Activated T-helper 17 cell treated with anti-CD3 and anti-CD28 coated beads, Interleukin-2, amount 50 U/mL, for 72 hours (primary cell): ENCODE measurements around the gene HEPN1. TPM values are rescaled to one million over a fixed set of nuclear protein-coding genes. Genes with fewer than 3 reads are reported as not detected.

Source experiments
- ATAC-seq: fragments of 150-1000 bp; cut with Tn5 transposase; replicated peaks from 2 replicates; pipeline ENCODE4 v1.10.0; 2021; ENCODE audit warnings: mild to moderate bottlenecking, moderate library complexity
- H3K27ac Mint-ChIP-seq: one replicate; pipeline ENCODE4 v1.8.0; 2022; ENCODE audit warnings: mixed read lengths
- H3K27me3 Mint-ChIP-seq: one replicate; pipeline ENCODE4 v1.8.0; 2022; ENCODE audit warnings: mixed read lengths
- H3K36me3 Mint-ChIP-seq: one replicate; pipeline ENCODE4 v1.8.0; 2022; ENCODE audit warnings: low read depth, mild to moderate bottlenecking, mixed read lengths
- H3K4me1 Mint-ChIP-seq: one replicate; pipeline ENCODE4 v1.8.0; 2022; ENCODE audit warnings: mixed read lengths
- H3K4me3 Mint-ChIP-seq: one replicate; pipeline ENCODE4 v1.8.0; 2022; ENCODE audit warnings: mild to moderate bottlenecking, mixed read lengths
- H3K9me3 Mint-ChIP-seq: one replicate; pipeline ENCODE4 v1.8.0; 2022; ENCODE audit warnings: mixed read lengths
- total RNA-seq, 2 donors: library from RNA; stranded (reverse); gene quantifications; one replicate each; pipeline ENCODE4 v1.2.3, GENCODE V29; 2022

Gene HEPN1
- total RNA-seq, 2 donors from 2014 or later, result not detected

- no peak for ATAC-seq
- no peaks in the 10 kb centered on the region for H3K4me1 Mint-ChIP-seq
- no peaks in the 10 kb centered on the region for H3K9me3 Mint-ChIP-seq
- H3K36me3 Mint-ChIP-seq, result no peaks in the 10 kb centered on the region
- peaks cover 26% of the 10 kb centered on the region for H3K27me3 Mint-ChIP-seq
- H3K4me3 Mint-ChIP-seq, result no peak overlapping the region
- no peak overlapping the region for H3K27ac Mint-ChIP-seq
Observed at GRCh38 chr11:124902616-124903015, 16.4 kb upstream of the HEPN1 start.

- no peak for ATAC-seq
- Mint-ChIP-seq H3K27ac (no peak overlapping the region), H3K36me3 (no peaks in the 10 kb centered on the region), H3K4me1 (no peaks in the 10 kb centered on the region), H3K4me3 (no peak overlapping the region), H3K27me3 (peaks cover 6% of the 10 kb centered on the region), H3K9me3 (peaks cover 7% of the 10 kb centered on the region)
Observed at GRCh38 chr11:124915541-124916369, 3.3 kb upstream of the HEPN1 start.

- Mint-ChIP-seq H3K4me1 (no peaks in the 10 kb centered on the region), H3K4me3 (no peak overlapping the region), H3K36me3 (no peaks in the 10 kb centered on the region), H3K27me3 (peaks cover 6% of the 10 kb centered on the region), H3K27ac (no peak overlapping the region), H3K9me3 (peaks cover 7% of the 10 kb centered on the region)
- ATAC-seq, result no peak
Observed at GRCh38 chr11:124916370-124916710, 2.7 kb upstream of the HEPN1 start.

- H3K4me1 Mint-ChIP-seq, result no peaks in the 10 kb centered on the region
- H3K27me3 Mint-ChIP-seq, result no peaks in the 10 kb centered on the region
- no peak overlapping the region for H3K27ac Mint-ChIP-seq
- no peaks in the 10 kb centered on the region for H3K36me3 Mint-ChIP-seq
- H3K4me3 Mint-ChIP-seq, result no peak overlapping the region
- no peak for ATAC-seq
- no peaks in the 10 kb centered on the region for H3K9me3 Mint-ChIP-seq
Observed at GRCh38 chr11:124917115-124917637, 1.9 kb upstream of the HEPN1 start.

- ATAC-seq, result no peak
- Mint-ChIP-seq H3K4me1 (no peaks in the 10 kb centered on the region), H3K27ac (no peak overlapping the region), H3K27me3 (no peaks in the 10 kb centered on the region), H3K4me3 (no peak overlapping the region), H3K9me3 (no peaks in the 10 kb centered on the region), H3K36me3 (no peaks in the 10 kb centered on the region)
Observed at GRCh38 chr11:124919898-124920297, 848 bp downstream of the HEPN1 start.

GRCh38 chr11:124920356-124920755 lies 1.3 kb downstream of the HEPN1 start:
- no peak for ATAC-seq
- Mint-ChIP-seq H3K9me3 (no peaks in the 10 kb centered on the region), H3K27ac (no peak overlapping the region), H3K36me3 (no peaks in the 10 kb centered on the region), H3K27me3 (no peaks in the 10 kb centered on the region), H3K4me1 (no peaks in the 10 kb centered on the region), H3K4me3 (peak overlapping the region; percentile 33)

GRCh38 chr11:124920870-124921609 lies 2.0 kb downstream of the HEPN1 start:
- peak; percentile 76 for ATAC-seq
- Mint-ChIP-seq H3K27ac (no peak overlapping the region), H3K36me3 (no peaks in the 10 kb centered on the region), H3K4me1 (no peaks in the 10 kb centered on the region), H3K4me3 (peak overlapping the region; percentile 33), H3K9me3 (no peaks in the 10 kb centered on the region), H3K27me3 (no peaks in the 10 kb centered on the region)

GRCh38 chr11:124922831-124923230 lies 3.8 kb downstream of the HEPN1 start:
- no peaks in the 10 kb centered on the region for H3K4me1 Mint-ChIP-seq
- H3K9me3 Mint-ChIP-seq, result no peaks in the 10 kb centered on the region
- H3K27me3 Mint-ChIP-seq, result no peaks in the 10 kb centered on the region
- ATAC-seq, result no peak
- no peak overlapping the region for H3K4me3 Mint-ChIP-seq
- H3K36me3 Mint-ChIP-seq, result no peaks in the 10 kb centered on the region
- no peak overlapping the region for H3K27ac Mint-ChIP-seq

GRCh38 chr11:124923296-124923695 lies 4.2 kb downstream of the HEPN1 start:
- Mint-ChIP-seq H3K4me3 (no peak overlapping the region), H3K27me3 (no peaks in the 10 kb centered on the region), H3K9me3 (no peaks in the 10 kb centered on the region), H3K4me1 (no peaks in the 10 kb centered on the region), H3K27ac (no peak overlapping the region), H3K36me3 (no peaks in the 10 kb centered on the region)
- no peak for ATAC-seq

GRCh38 chr11:124928942-124929665 lies 10.1 kb downstream of the HEPN1 start:
- H3K4me3 Mint-ChIP-seq, result no peak overlapping the region
- H3K27me3 Mint-ChIP-seq, result no peaks in the 10 kb centered on the region
- no peak for ATAC-seq
- H3K4me1 Mint-ChIP-seq, result peaks cover 4% of the 10 kb centered on the region
- no peaks in the 10 kb centered on the region for H3K36me3 Mint-ChIP-seq
- H3K9me3 Mint-ChIP-seq, result no peaks in the 10 kb centered on the region
- no peak overlapping the region for H3K27ac Mint-ChIP-seq

GRCh38 chr11:124930799-124931198 lies 11.7 kb downstream of the HEPN1 start:
- peaks cover 4% of the 10 kb centered on the region for H3K4me1 Mint-ChIP-seq
- peaks cover under 1% of the 10 kb centered on the region for H3K27me3 Mint-ChIP-seq
- H3K27ac Mint-ChIP-seq, result no peak overlapping the region
- H3K4me3 Mint-ChIP-seq, result no peak overlapping the region
- H3K9me3 Mint-ChIP-seq, result no peaks in the 10 kb centered on the region
- ATAC-seq, result peak; percentile 39
- H3K36me3 Mint-ChIP-seq, result no peaks in the 10 kb centered on the region

- H3K27me3 Mint-ChIP-seq, result peaks cover 5% of the 10 kb centered on the region
- no peak for ATAC-seq
- H3K4me3 Mint-ChIP-seq, result no peak overlapping the region
- H3K4me1 Mint-ChIP-seq, result peaks cover 4% of the 10 kb centered on the region
- H3K9me3 Mint-ChIP-seq, result no peaks in the 10 kb centered on the region
- H3K27ac Mint-ChIP-seq, result no peak overlapping the region
- H3K36me3 Mint-ChIP-seq, result no peaks in the 10 kb centered on the region
Observed at GRCh38 chr11:124934862-124935547, 16.0 kb downstream of the HEPN1 start.

- H3K4me3 Mint-ChIP-seq, result no peak within 1 kb of the TSS
- H3K36me3 Mint-ChIP-seq, result no peaks in the 10 kb centered on the region
- H3K4me1 Mint-ChIP-seq, result peaks cover 1% of the 10 kb centered on the region
- peaks cover 5% of the 10 kb centered on the region for H3K27me3 Mint-ChIP-seq
- H3K27ac Mint-ChIP-seq, result no peak within 1 kb of the TSS
- no peak for ATAC-seq
- no peaks in the 10 kb centered on the region for H3K9me3 Mint-ChIP-seq
Observed at GRCh38 chr11:124935548-124936514, 16.8 kb downstream of the HEPN1 start, which contains the start of gene HEPACAM. Gene HEPACAM, minus strand, starts transcription at chr11:124936047. Its CDS starts 41 bp downstream, at chr11:124936006.
